HG03571 (cell line): Measurements from ENCODE around the gene LTBP3.
"Not testable (repeated sequence)": the region's sequence is repeated elsewhere in the genome, so short reads cannot be mapped to it uniquely, and the experiment has no call there.

Experiments
- ATAC-seq: cut with Tn5 transposase; IDR thresholded peaks from one replicate; pipeline ENCODE4 v1.9.1; 2021; ENCODE audit not compliant: unreplicated experiment

LTBP3 gene

GRCh38 chr11:65538232-65538914 lies 19.8 kb downstream of the LTBP3 start:
- ATAC-seq, result no peak

GRCh38 chr11:65537620-65538231 lies 20.4 kb downstream of the LTBP3 start:
- no peak for ATAC-seq

- ATAC-seq, result no peak
Observed at GRCh38 chr11:65537296-65537597, 20.9 kb downstream of the LTBP3 start.

- ATAC-seq, result no peak
Observed at GRCh38 chr11:65536412-65537295, 21.5 kb downstream of the LTBP3 start.

GRCh38 chr11:65535102-65535501 lies 23.1 kb downstream of the LTBP3 start:
- ATAC-seq, result no peak

GRCh38 chr11:65532388-65533064 lies 25.6 kb downstream of the LTBP3 start:
- no peak for ATAC-seq

- no peak for ATAC-seq
Observed at GRCh38 chr11:65530157-65530496, 28.0 kb downstream of the LTBP3 start.

- ATAC-seq, result no peak
Observed at GRCh38 chr11:65529475-65530156, 28.5 kb downstream of the LTBP3 start.

GRCh38 chr11:65528819-65529350 lies 29.3 kb downstream of the LTBP3 start:
- ATAC-seq, result no peak

- ATAC-seq, result no peak
Observed at GRCh38 chr11:65526744-65527143, 31.4 kb downstream of the LTBP3 start.

GRCh38 chr11:65525546-65526480 lies 32.3 kb downstream of the LTBP3 start:
- no peak for ATAC-seq

GRCh38 chr11:65524741-65525545 lies 33.2 kb downstream of the LTBP3 start, which contains the start of gene SCYL1:
Gene SCYL1 (plus strand): TSS chr11:65525083. CDS start chr11:65525154, 71 bp downstream.
- peak; percentile 41 for ATAC-seq

GRCh38 chr11:65524014-65524740 lies 34.0 kb downstream of the LTBP3 start:
- no peak for ATAC-seq

GRCh38 chr11:65523631-65523968 lies 34.6 kb downstream of the LTBP3 start:
- not testable (repeated sequence) for ATAC-seq

- ATAC-seq, result not testable (repeated sequence)
Observed at GRCh38 chr11:65522718-65523630, 35.2 kb downstream of the LTBP3 start.

GRCh38 chr11:65521777-65522521 lies 36.2 kb downstream of the LTBP3 start:
- ATAC-seq, result not testable (repeated sequence)
